NT2/D1 (cell line): ENCODE data around the gene FLOT2.
A peak's percentile ranks its signal among the peaks of the same experiment; 100 is the strongest.
"Not testable (repeated sequence)": the region's sequence is repeated elsewhere in the genome, so short reads cannot be mapped to it uniquely, and the experiment has no call there.

Experiments
- DNase-seq: peaks from one replicate; pipeline ENCODE4 v3.0.0-alpha.2; 2011; ENCODE audit warnings: low read depth, low spot score
- H3K27me3 ChIP-seq: 2 replicates; pipeline ENCODE4 v1.6.0; 2011; ENCODE audit warnings: mild to moderate bottlenecking; ENCODE audit not compliant: insufficient read length, insufficient read depth
- H3K36me3 ChIP-seq: 2 replicates; pipeline ENCODE4 v1.6.1; 2011; ENCODE audit warnings: mild to moderate bottlenecking, low read length, mixed read lengths; ENCODE audit not compliant: insufficient read depth, insufficient read length
- H3K4me1 ChIP-seq: 2 replicates; pipeline ENCODE4 v1.5.1; 2011; ENCODE audit not compliant: insufficient read depth, insufficient read length
- H3K4me3 ChIP-seq: 2 replicates; pipeline ENCODE4 v1.5.1; 2011; ENCODE audit warnings: low read depth; ENCODE audit not compliant: insufficient read length
- H3K9ac ChIP-seq: 2 replicates; pipeline ENCODE4 v1.6.0; 2011; ENCODE audit warnings: low read depth; ENCODE audit not compliant: insufficient read length
- H3K9me3 ChIP-seq: 2 replicates; pipeline ENCODE4 v1.5.1; 2011; ENCODE audit warnings: mild to moderate bottlenecking, low read length; ENCODE audit not compliant: insufficient read depth
- SUZ12 ChIP-seq: IDR thresholded peaks from 2 replicates; pipeline ENCODE4 v1.6.1; 2011; ENCODE audit not compliant: insufficient read length, insufficient read depth; ENCODE audit errors: extremely low read depth
- YY1 ChIP-seq: IDR thresholded peaks from 2 replicates; pipeline ENCODE4 v1.6.1; 2011; ENCODE audit not compliant: insufficient read length, insufficient read depth
- ZNF274 ChIP-seq: IDR thresholded peaks from 2 replicates; pipeline ENCODE4 v1.6.1; 2011; ENCODE audit warnings: mild to moderate bottlenecking, low read depth, low read length

The FLOT2 gene

DNA sequence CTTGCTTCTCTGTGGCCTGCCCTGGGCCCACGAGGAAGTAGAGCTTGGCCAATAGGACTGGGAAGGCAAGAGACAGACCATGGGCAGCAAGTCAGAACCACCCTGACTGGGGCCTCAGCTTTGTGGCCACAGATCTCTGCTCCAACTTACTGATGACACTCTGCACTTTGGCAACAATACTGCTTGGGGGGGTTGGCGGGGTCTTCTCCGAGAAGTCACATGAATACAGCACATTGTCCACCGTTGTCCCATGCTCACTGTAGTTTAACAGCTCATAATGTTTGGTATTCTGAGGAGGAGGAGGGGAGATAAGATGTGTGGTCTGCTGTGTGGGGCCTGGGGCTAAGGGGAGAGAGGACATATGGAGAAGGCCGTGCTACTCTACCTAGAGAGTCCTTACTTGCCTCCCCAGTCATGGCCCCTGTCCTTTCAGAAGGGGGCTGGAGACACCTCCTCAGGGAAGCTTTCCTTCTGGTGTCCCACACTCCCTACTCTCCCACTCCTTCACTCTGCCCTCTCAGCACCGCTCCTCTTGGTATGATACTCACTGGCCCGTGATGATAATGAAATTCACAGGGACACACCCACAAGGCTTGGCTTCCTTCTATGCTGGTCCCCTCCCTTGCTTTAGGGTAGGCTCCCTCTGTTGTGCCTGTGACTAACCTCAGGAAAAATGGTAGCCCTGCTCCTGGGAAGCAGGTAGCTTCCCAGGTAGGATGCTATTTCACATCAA is 9.3 kb upstream of the FLOT2 start:
- no peak for DNase-seq
- no peak for TF ChIP-seq ZNF274
- no peaks in the 10 kb centered on the region for H3K4me1 ChIP-seq

DNA sequence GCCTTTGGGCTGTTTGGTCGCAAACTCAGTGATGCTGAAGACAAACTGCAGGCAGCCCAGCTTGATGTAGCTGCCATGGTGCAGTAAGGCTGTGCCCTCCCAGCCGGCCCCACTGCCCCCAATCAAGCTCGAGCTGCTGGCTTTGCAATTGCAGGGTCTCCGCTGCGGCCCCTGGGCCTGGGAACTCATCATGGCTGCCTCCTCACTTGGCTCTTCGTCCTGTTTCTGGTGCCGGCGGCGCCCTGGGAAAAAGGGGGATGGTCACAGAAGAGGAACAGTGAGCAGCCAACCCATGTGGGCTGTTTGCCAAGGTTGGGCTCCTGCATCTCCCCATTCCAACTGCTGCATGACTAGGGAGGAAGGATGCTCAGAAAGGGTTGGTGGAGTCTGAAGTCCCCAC is 8.7 kb upstream of the FLOT2 start:
- Histone ChIP-seq H3K9ac (no peak overlapping the region), H3K9me3 (peaks cover 35% of the 10 kb centered on the region; the same call in 1 of the 2 replicates), H3K27me3 (no peaks in the 10 kb centered on the region), H3K36me3 (peaks cover 60% of the 10 kb centered on the region), H3K4me3 (no peak overlapping the region), H3K4me1 (no peaks in the 10 kb centered on the region)
- DNase-seq: no peak
- TF ChIP-seq ZNF274 (no peak), SUZ12 (no peak), YY1 (no peak)

More for the DNA sequence above, 9.3 kb upstream of the FLOT2 start:
- Histone ChIP-seq H3K36me3 (peaks cover 66% of the 10 kb centered on the region), H3K4me3 (no peak overlapping the region), H3K9ac (no peak overlapping the region), H3K27me3 (no peaks in the 10 kb centered on the region), H3K9me3 (peaks cover 29% of the 10 kb centered on the region; the same call in 1 of the 2 replicates)

DNA sequence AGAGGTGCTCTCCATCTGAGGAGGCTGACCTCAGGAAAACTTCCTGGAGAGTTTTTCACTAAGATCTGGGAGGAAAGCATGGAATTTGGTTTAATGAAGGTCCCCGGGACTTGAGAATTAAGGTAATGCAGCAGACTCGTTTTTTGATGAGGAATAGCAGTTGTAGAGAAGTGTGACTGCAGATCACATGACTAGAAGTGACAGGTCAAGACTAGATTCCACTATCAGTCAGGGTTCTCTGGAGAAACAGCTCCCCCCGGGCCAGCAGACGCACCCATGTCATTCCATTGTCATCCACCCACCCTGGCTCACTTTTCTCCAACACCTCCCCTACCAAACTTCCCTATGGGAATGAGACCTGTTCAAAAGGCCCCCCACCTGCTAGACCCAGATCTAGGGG is 7.3 kb upstream of the FLOT2 start:
- peaks cover 57% of the 10 kb centered on the region for H3K36me3 ChIP-seq

DNA sequence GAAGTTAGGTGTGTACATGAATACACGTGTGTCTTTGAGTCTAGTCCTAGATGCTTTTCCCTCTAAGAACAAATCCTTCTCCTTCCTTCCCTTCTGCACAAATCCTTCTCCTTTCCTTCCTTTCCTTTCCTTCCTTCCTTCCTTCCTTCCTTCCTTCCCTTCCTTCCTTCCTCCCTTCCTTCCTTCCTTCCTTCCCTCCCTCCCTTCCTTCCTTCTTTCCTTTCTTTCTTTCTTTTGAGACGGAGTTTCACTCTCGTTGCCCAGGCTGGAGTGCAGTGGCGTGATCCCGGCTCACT is 6.0 kb upstream of the FLOT2 start:
- not testable (repeated sequence) for H3K27me3 ChIP-seq, H3K4me1 ChIP-seq, DNase-seq, H3K9ac ChIP-seq, H3K4me3 ChIP-seq
- H3K9me3 ChIP-seq: peaks cover 48% of the 10 kb centered on the region; the same call in 1 of the 2 replicates
- H3K36me3 ChIP-seq: peaks cover 50% of the 10 kb centered on the region

More for the DNA sequence above, 7.3 kb upstream of the FLOT2 start:
- no peaks in the 10 kb centered on the region for H3K4me1 ChIP-seq
- no peak for DNase-seq
- H3K27me3 ChIP-seq: no peaks in the 10 kb centered on the region
- no peak overlapping the region for H3K9ac ChIP-seq
- no peak for TF ChIP-seq YY1
- TF ChIP-seq ZNF274: no peak
- TF ChIP-seq SUZ12: no peak
- H3K9me3 ChIP-seq: peaks cover 48% of the 10 kb centered on the region; the same call in 1 of the 2 replicates
- no peak overlapping the region for H3K4me3 ChIP-seq

DNA sequence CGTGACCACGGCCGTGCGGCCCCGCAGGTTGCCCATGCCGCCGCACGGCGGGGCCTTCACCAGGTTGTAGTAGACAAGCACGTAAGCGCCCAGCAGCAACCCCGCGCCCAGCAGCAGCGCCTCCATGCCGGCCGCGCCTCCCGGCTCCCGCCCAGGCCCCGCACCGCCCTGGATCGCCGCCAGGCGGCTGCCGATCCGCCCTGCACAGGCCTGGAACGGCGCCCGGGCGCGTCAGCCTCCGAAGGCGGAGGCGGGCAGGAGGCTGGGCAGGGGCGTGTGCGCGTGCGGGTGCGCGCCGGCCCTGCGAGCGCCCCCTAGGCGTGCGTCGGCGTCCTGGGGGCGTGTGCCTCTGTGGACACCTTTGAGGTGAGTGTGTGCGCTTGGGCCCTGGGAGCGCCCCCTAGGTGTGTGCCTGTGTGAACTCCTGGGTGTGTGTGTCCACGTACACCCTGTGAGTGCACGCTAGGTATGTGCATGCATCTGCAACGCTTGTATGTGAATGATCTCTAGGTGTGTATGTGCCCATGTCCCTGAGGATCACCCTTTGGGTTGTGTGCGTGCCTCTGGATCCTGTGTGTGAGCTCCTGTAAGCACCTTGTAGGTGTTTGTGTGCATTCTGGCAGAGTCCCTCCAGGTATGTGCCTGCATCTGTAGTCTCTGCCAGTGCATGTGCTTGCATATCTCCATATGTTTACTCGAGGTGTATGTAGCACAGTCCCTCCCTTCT is 5.4 kb upstream of the FLOT2 start, which contains the start of gene DHRS13:
Gene DHRS13 (minus strand): TSS at position 261 of the 727 bp plus-strand sequence. CDS start 135 bp downstream, at position 126.
- Histone ChIP-seq H3K4me3 (peak within 1 kb of the TSS; percentile 71), H3K36me3 (peaks cover 50% of the 10 kb centered on the region), H3K9me3 (peaks cover 48% of the 10 kb centered on the region; the same call in 1 of the 2 replicates), H3K4me1 (no peaks in the 10 kb centered on the region), H3K27me3 (no peaks in the 10 kb centered on the region), H3K9ac (peak within 1 kb of the TSS; percentile 76)
- no peak for TF ChIP-seq YY1
- no peak for TF ChIP-seq ZNF274
- no peak for TF ChIP-seq SUZ12
- peak; percentile 89 for DNase-seq

DNA sequence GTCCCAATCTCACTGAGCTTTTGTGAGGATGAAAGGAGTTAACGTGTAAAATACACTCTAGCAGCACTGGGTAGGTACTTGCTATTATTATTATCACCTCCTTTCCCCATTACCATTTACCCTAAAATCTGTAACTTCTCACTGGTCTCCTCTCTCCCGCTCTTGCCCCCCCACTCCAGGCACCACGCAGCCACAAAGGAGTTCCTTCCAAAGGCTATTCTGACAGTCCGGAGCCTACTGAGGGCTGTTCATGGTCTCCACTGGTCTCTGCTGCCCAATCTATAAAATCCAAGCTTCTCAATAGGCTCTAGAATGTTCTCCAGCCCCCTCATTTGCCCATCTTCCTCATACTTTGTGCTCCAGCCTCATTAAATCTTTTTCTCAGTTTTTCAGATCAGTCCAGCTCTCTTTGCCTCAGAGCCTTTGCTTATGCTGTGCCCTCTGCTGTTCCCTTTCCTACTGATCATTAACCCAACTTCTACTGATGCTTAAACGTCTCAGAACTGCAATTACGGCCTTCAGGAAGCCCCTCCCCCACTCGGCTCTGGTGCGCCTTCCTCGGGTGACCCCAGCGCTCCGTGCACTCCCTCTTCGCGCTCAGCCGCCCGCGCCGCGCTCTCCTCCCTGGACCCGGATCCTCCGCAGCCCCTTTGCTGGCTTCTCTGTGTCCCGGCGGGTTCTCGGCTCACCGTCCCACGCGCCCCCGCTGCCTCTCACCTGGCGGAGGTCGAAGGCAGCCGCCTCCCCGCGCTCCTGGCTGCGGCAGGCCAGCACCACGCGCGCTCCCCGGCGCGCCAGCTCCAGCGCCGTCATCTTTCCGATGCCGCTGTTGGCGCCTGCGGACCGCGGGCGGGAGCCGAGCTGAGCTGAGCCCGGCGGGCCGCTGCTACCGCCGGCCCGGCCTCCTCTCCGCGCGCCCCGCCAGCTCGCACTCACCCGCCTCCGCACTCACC is 4.6 kb upstream of the FLOT2 start:
- no peak for DNase-seq
- TF ChIP-seq YY1: no peak
- no peak for TF ChIP-seq SUZ12
- no peaks in the 10 kb centered on the region for H3K27me3 ChIP-seq
- H3K4me3 ChIP-seq: peak overlapping the region; percentile 71
- H3K4me1 ChIP-seq: no peaks in the 10 kb centered on the region
- H3K36me3 ChIP-seq: peaks cover 42% of the 10 kb centered on the region
- peak overlapping the region; percentile 76 for H3K9ac ChIP-seq
- H3K9me3 ChIP-seq: peaks cover 48% of the 10 kb centered on the region; the same call in 1 of the 2 replicates
